ENCODE measurements around the gene NPHP3.

NPHP3 gene

DNA sequence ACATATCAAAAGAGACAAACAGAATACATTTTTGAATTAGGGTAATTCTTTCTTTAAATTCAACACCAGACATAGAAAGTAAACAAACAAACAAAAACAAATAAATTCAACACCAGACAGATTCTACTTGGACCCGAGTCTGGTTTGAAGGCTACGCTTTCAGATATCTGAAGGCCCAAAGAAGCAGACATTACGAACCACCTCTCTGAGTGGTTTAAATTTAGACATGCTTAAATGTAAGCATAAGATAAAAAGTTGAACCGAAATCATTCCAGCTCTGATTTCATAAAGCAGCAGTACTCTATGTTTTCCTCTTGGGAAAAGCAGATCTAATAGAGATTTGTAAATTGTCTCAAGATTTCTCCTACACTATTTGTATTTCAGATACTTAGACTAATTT, 32.2 kb downstream of the NPHP3 start:
- DNase-seq (ENCODE audit: low spot score) = no peak

- DNase-seq (ENCODE audit: low spot score) = no peak
These were observed 40.0 kb downstream of the NPHP3 start for GRCh38 chr3:132682201-132682600.

DNA sequence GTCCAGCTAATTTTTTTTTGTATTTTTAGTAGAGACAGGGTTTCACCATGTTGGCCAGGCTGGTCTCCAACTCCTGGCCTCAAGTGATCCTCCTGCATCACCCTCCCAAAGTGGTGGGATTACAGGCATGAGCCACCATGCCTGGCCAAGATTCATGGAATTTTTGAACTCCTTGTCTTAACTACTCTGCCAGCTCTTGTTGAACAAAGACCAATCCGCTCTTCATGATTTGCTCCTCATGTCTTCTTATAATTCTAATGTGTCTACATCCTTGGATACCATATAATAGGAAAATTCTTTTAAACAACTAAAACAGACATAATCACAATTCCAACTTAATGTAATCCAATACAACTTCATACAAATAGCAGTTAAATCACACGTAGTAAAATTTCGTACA, 40.8 kb downstream of the NPHP3 start:
- DNase-seq (ENCODE audit: low spot score) = no peak

- DNase-seq (ENCODE audit: low spot score) = no peak
These were observed 42.3 kb downstream of the NPHP3 start for GRCh38 chr3:132679911-132680310.

GRCh38 chr3:132675408-132675807, 46.8 kb downstream of the NPHP3 start:
- DNase-seq (ENCODE audit: low spot score) = no peak

GRCh38 chr3:132669256-132669777, 52.9 kb downstream of the NPHP3 start:
- DNase-seq (ENCODE audit: low spot score) = no peak

DNA sequence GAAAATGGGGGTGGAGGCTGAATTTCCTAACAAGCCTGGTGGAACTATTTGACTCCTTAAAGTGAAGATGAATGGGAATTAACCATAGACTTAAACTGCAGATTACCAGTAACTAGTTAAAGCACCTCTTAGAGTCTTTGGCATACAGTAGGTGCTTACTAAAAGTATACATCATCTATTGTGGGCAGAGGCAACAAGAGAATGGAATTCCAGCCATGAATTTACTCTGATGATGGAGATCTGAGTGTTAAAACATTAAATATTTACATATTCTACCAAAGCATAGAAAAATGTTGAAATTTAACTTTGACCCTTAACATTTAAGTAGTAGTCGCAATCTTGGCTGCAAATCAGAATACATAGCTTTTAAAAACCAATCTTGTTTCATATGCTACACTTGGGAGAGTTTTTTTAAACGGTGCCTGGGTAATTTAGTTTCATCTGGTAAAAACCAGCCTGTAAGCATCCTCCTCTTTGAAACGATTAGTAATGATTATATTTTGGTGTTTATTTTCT, 56.9 kb downstream of the NPHP3 start:
- DNase-seq (ENCODE audit: low spot score) = no peak

DNA sequence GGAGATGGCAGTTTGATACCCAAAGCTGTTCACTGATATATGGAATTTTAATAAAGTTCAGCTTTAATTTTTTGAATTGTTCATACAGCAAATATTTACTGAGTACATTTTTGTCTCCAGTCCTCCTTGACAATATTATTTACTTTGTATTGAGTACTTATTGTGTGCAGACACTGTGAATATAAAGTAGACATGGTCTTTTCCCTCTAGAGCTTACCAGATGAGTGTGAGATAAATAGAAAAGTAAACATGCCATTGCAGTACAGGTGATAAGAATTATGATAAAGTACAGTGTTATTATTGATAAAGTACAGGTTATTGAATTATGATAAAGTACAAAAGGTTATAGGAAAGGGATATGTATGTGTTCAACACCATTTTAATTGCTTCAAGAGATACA, 60.0 kb downstream of the NPHP3 start:
- DNase-seq (ENCODE audit: low spot score) = no peak

GRCh38 chr3:132661101-132661500, 61.1 kb downstream of the NPHP3 start:
- DNase-seq (ENCODE audit: low spot score) = no peak

GRCh38 chr3:132660811-132661070, 61.5 kb downstream of the NPHP3 start:
- DNase-seq (ENCODE audit: low spot score) = peak; percentile 66

- DNase-seq (ENCODE audit: low spot score) = peak; percentile 70
These were observed 62.0 kb downstream of the NPHP3 start, which contains the start of gene UBA5 for GRCh38 chr3:132660052-132660810. TSS of gene UBA5 (plus strand) at chr3:132660329. CDS start at chr3:132660538, 209 bp downstream.

GRCh38 chr3:132659365-132660051, 62.7 kb downstream of the NPHP3 start, which contains the start of gene ACAD11:
TSS of gene ACAD11 (minus strand) at chr3:132659809. CDS start at chr3:132659751, 58 bp downstream.
- peak; percentile 87 for DNase-seq (ENCODE audit: low spot score)

- peak; percentile 58 for DNase-seq (ENCODE audit: low spot score)
These were observed 63.2 kb downstream of the NPHP3 start for GRCh38 chr3:132659000-132659364.

- DNase-seq (ENCODE audit: low spot score) = no peak
These were observed 64.1 kb downstream of the NPHP3 start for GRCh38 chr3:132657869-132658747.

- DNase-seq (ENCODE audit: low spot score) = no peak
These were observed 66.7 kb downstream of the NPHP3 start for GRCh38 chr3:132655471-132655870.

DNA sequence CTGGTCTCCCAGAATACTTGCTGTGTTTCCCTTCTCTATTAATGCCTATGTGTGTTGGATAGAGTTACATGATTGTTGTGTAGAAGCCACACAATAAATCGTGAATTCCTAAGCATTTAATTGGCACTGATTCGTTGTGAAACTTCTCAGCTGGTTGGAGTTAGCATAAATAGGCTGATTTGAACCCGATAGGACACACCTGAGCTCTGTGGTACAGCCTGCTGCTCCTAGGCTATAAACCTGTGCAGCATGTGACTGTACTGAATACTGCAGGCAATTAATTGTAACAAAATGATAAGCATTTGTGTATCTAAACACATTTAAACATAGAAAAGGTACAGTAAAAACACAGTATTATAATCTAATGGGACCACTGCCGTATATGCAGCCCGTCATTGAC, 67.5 kb downstream of the NPHP3 start:
- no peak for DNase-seq (ENCODE audit: low spot score)

DNA sequence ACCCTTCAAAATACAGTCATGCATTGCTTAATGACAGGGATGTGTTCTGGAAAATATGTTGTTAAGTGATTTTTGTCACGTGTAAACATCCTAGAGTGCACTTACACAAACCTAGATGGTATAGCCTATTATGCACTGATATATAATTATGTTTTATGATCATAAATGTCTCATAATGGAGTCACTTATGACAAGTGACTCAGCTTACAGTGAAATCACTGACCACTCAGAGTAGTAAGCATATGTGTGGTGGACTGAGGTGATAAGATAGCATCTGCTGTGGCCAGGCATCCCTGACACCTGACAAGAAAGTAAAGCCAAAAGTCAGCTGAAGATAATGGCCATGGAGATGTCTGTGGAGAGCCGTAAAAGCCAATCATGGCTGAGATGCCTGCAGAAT, 68.0 kb downstream of the NPHP3 start:
- DNase-seq (ENCODE audit: low spot score) = peak; percentile 65

GRCh38 chr3:132652640-132653270, 69.5 kb downstream of the NPHP3 start:
- DNase-seq (ENCODE audit: low spot score) = no peak

DNA sequence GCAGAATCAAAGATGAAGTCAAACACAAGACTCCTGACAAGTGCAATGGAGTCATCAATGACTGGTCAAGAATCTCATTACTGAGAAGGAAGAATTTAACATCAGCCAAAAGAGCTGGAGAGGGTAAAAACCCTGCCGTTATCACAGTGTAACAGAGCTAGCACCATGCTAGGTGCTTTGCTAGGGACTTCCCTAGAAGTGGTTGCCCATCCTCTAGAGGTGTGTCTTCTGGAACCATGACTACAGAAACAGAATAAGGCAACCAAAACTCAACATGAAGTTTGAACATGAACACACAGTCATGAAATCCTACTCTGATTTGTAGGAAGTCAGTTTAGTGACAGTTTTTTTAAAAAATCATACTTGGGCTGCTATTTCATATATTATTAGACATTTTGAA, 72.1 kb downstream of the NPHP3 start:
- no peak for DNase-seq (ENCODE audit: low spot score)

DNA sequence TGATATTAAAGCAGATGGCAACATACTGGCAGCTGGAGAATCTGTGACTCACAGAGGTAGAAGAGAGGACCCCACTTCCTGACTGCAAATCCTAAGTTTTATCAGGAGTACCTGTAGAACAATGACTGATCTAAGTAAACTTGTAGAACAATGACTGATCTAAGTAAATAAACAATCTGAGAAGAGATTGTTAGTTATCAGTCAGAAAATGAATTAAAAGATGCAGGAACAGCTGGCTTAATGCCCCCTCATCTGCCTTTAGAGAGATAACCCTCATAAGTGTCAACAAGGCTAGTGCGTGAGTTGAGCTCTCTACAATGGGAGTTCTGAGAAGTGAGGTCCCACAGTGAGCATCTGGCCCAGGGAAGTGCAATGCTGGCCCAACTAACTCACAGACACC, 77.2 kb downstream of the NPHP3 start:
- no peak for DNase-seq (ENCODE audit: low spot score)

GRCh38 chr3:132643366-132643765, 78.8 kb downstream of the NPHP3 start:
- no peak for DNase-seq (ENCODE audit: low spot score)

- no peak for DNase-seq (ENCODE audit: low spot score)
These were observed 79.7 kb downstream of the NPHP3 start for GRCh38 chr3:132642539-132642847.
